Kidney (tissue), 14 donors: Measurements from ENCODE around the gene PKD1. TPM values are rescaled to one million over a fixed set of nuclear protein-coding genes. Genes with fewer than 3 reads are reported as not detected.

ENCODE experiments used
- DNase-seq, 5 donors: peaks; one replicate each; pipeline ENCODE4 v3.0.0-alpha.2; 2013 to 2020
- FAIRE-seq: peaks from 2 replicates; lab custom pipeline; 2012; peaks lifted over from hg19 to GRCh38; lab: Jason Lieb, UNC
- H3K27ac ChIP-seq, 2 donors: one replicate each; pipeline ENCODE4 v1.7.0; 2013; ENCODE audit warnings: low read depth in 2 of 2, low read length in 2 of 2, inconsistent platforms in 1 of 2
- H3K27me3 ChIP-seq: one replicate; pipeline ENCODE4 v1.7.1; 2013; ENCODE audit warnings: low read length, inconsistent platforms; ENCODE audit not compliant: control insufficient read depth, insufficient read depth
- H3K36me3 ChIP-seq, 3 donors: one replicate each; pipeline versions ENCODE4 v1.7.0 to v1.7.1; 2013; ENCODE audit warnings: low read length in 3 of 3, control low read depth in 1 of 3, inconsistent platforms in 1 of 3; ENCODE audit not compliant: insufficient read depth in 3 of 3, control insufficient read depth in 2 of 3
- H3K4me1 ChIP-seq, 3 donors: one replicate each; pipeline versions ENCODE4 v1.7.0 to v1.7.1; 2013; ENCODE audit warnings: low read length in 3 of 3, inconsistent platforms in 1 of 3, low read depth in 1 of 3; ENCODE audit not compliant: control insufficient read depth in 2 of 3, insufficient read depth in 2 of 3
- H3K4me3 ChIP-seq, 3 donors: one replicate each; pipeline versions ENCODE4 v1.7.0 to v1.8.1; 2013; ENCODE audit warnings: low read length in 3 of 3, control low read depth in 1 of 3, inconsistent platforms in 1 of 3
- H3K9ac ChIP-seq, 3 donors: one replicate each; pipeline versions ENCODE4 v1.7.0 to v1.7.1; 2013; ENCODE audit warnings: low read length in 3 of 3, control low read depth in 1 of 3, inconsistent platforms in 1 of 3
- H3K9me3 ChIP-seq, 3 donors: one replicate each; pipeline versions ENCODE4 v1.7.0 to v1.7.1; 2013; ENCODE audit warnings: low read length in 3 of 3, control low read depth in 1 of 3, inconsistent platforms in 1 of 3; ENCODE audit not compliant: control insufficient read depth in 2 of 3, insufficient read depth in 1 of 3
- CTCF ChIP-seq: IDR thresholded peaks from 3 replicates; pipeline ENCODE4 v1.5.1; 2012; ENCODE audit warnings: mild to moderate bottlenecking, moderate library complexity, borderline replicate concordance; ENCODE audit not compliant: insufficient read depth; ENCODE audit errors: extremely low read depth
- intact Hi-C: fragments of 100-400 bp; cut with DNase I; formaldehyde crosslinking; loops from one replicate; pipeline ENCODE4 v1.11.1; 2022
- polyA plus RNA-seq: library from polyadenylated mRNA; stranded (reverse); fragments of 350-450 nt; fragmentation: Illumina TruSeq; extraction: RNeasy Lipid Tissue Mini Kit (QIAGEN cat#74804); gene quantifications from one replicate; pipeline ENCODE4 v1.2.3, GENCODE V29; 2014; ENCODE audit warnings: low read depth, low replicate concordance; ENCODE audit not compliant: insufficient read depth
- total RNA-seq: library from RNA; stranded (reverse); fragmentation: NEBNext Ultra II Directional; extraction: Animal tissue kit (Norgen Biotek cat#: 25700); gene quantifications from one replicate; pipeline ENCODE4 v1.2.1, GENCODE V29; 2021
- donor health status: control.
- donor health status: control.
- donor health status: control.
- donor health status: control.
- donor health status: control.
- donor health status: DM: yes; HTN: yes; CAD: no.
- donor health status: Normal renal cell carcinoma (clear cell type).

Gene PKD1
- total and polyA plus RNA-seq, 2 donors from 2014 or later = 16.2 to 88.3 TPM

GRCh38 chr16:2170080-2170479 lies 34.4 kb upstream of the PKD1 start:
- H3K9me3 ChIP-seq = no peaks in the 10 kb centered on the region
- TF ChIP-seq CTCF = no peak
- H3K9ac ChIP-seq = no peak overlapping the region
- no peaks in the 10 kb centered on the region for H3K27me3 ChIP-seq
- H3K27ac ChIP-seq = peak overlapping the region in 1 of 2 donors; percentile 64
- FAIRE-seq (no peak), DNase-seq (no peak)
- no peaks in the 10 kb centered on the region for H3K4me1 ChIP-seq
- peaks cover 0 to 15% (median 9%) of the 10 kb centered on the region in 3 donors for H3K36me3 ChIP-seq
- intact Hi-C loops = no loop called here
- no peak overlapping the region for H3K4me3 ChIP-seq

GRCh38 chr16:2167068-2167638 lies 31.5 kb upstream of the PKD1 start:
- no peak overlapping the region for H3K27ac ChIP-seq
- peaks cover 0 to 4% (median 3%) of the 10 kb centered on the region in 3 donors for H3K36me3 ChIP-seq
- FAIRE-seq = no peak
- no peaks in the 10 kb centered on the region for H3K9me3 ChIP-seq
- H3K9ac ChIP-seq = no peak overlapping the region
- intact Hi-C loops = no loop called here
- no peak overlapping the region for H3K4me3 ChIP-seq
- TF ChIP-seq CTCF = no peak
- no peaks in the 10 kb centered on the region for H3K4me1 ChIP-seq
- DNase-seq = no peak
- H3K27me3 ChIP-seq = no peaks in the 10 kb centered on the region

GRCh38 chr16:2166263-2167067 lies 30.8 kb upstream of the PKD1 start:
- peak in 2 of 5 donors; percentile 45 for DNase-seq
- H3K36me3 ChIP-seq = peaks cover 0 to 4% (median 3%) of the 10 kb centered on the region in 3 donors

More at GRCh38 chr16:2166263-2167067, 30.8 kb upstream of the PKD1 start:
- Histone ChIP-seq H3K9me3 (no peaks in the 10 kb centered on the region), H3K9ac (no peak overlapping the region), H3K27ac (no peak overlapping the region), H3K27me3 (no peaks in the 10 kb centered on the region), H3K4me1 (no peaks in the 10 kb centered on the region), H3K4me3 (no peak overlapping the region)
- intact Hi-C loops = no loop called here
- TF ChIP-seq CTCF = no peak
- no peak for FAIRE-seq
